H1 (cell line): Measurements from ENCODE around the gene MAP4K1. TPM values are rescaled to one million over a fixed set of nuclear protein-coding genes. Genes with fewer than 3 reads are reported as not detected.
"Not testable (repeated sequence)": the region's sequence is repeated elsewhere in the genome, so short reads cannot be mapped to it uniquely, and the experiment has no call there.

Experiments
- CTCF ChIA-PET: fragments of 300-600 bp; sonication (Branson Sonifier 250); formaldehyde crosslinking; loops from one replicate; lab custom pipeline; 2021; ENCODE audit not compliant: partially characterized antibody; lab: Charles Lee
- POLR2A ChIA-PET: fragments of 300-600 bp; sonication (Branson Sonifier 250); formaldehyde crosslinking; loops from one replicate; lab custom pipeline; 2021; ENCODE audit warnings: inconsistent platforms; ENCODE audit not compliant: partially characterized antibody; lab: Charles Lee
- DNase-seq, 2 experiments: peaks; one replicate each; pipeline versions ENCODE4 v3.0.0 to v3.0.0-alpha.2; 2010 to 2022; ENCODE audit warnings: low spot score in 2 of 2, low read depth in 1 of 2, mixed read lengths in 1 of 2
- FAIRE-seq: peaks from 2 replicates; lab custom pipeline; 2011; peaks lifted over from hg19 to GRCh38; lab: Jason Lieb, UNC
- H2AFZ ChIP-seq: 2 replicates; pipeline ENCODE4 v1.8.1; 2012; ENCODE audit warnings: low read length, inconsistent platforms
- H2AK5ac ChIP-seq: 2 replicates; pipeline ENCODE4 v1.6.1; 2013; ENCODE audit warnings: low read depth, low read length
- H2BK120ac ChIP-seq: replicated peaks from 2 replicates; pipeline ENCODE3; 2013; ENCODE audit warnings: low read depth, low read length, inconsistent platforms
- H2BK12ac ChIP-seq: 2 replicates; pipeline ENCODE4 v1.6.1; 2013; ENCODE audit warnings: low read depth, low read length
- H2BK15ac ChIP-seq: 2 replicates; pipeline ENCODE4 v1.6.1; 2013; ENCODE audit warnings: low read length
- H2BK20ac ChIP-seq: 2 replicates; pipeline ENCODE4 v1.6.1; 2013; ENCODE audit warnings: low read length
- H2BK5ac ChIP-seq: 2 replicates; pipeline ENCODE4 v1.6.1; 2013; ENCODE audit warnings: low read depth, low read length
- H3K14ac ChIP-seq: 2 replicates; pipeline ENCODE4 v1.6.1; 2013; ENCODE audit warnings: inconsistent platforms; ENCODE audit not compliant: insufficient read length
- H3K18ac ChIP-seq: 2 replicates; pipeline ENCODE4 v1.6.1; 2013; ENCODE audit warnings: low read length; ENCODE audit errors: extremely low read depth
- H3K23ac ChIP-seq: 2 replicates; pipeline ENCODE4 v1.6.1; 2013; ENCODE audit warnings: inconsistent platforms; ENCODE audit not compliant: insufficient read length
- H3K23me2 ChIP-seq: 2 replicates; pipeline ENCODE4 v1.6.1; 2013; ENCODE audit warnings: low read depth, low read length
- H3K27ac ChIP-seq: 2 replicates; pipeline ENCODE4 v1.6.1; 2011; ENCODE audit warnings: low read depth, low read length, inconsistent platforms
- H3K27me3 ChIP-seq, 4 experiments: replicated peaks in 1 of 4; 1 replicate in 1 of 4; 2 replicates in 3 of 4; pipeline versions ENCODE4 v1.6.1 to v1.8.1; 2011 to 2013; ENCODE audit warnings: low read length in 3 of 4, mild to moderate bottlenecking in 3 of 4, inconsistent platforms in 2 of 4, mixed read lengths in 2 of 4, moderate library complexity in 1 of 4; ENCODE audit not compliant: control insufficient read depth in 3 of 4, insufficient read depth in 3 of 4; ENCODE audit errors: extremely low read depth in 1 of 4
- H3K36me3 ChIP-seq, 4 experiments: 2 replicates each; pipeline versions ENCODE4 v1.6.1 to v1.8.1; 2011 to 2013; ENCODE audit warnings: mild to moderate bottlenecking in 4 of 4, low read length in 3 of 4, moderate library complexity in 2 of 4, control low read depth in 1 of 4, inconsistent platforms in 1 of 4; ENCODE audit not compliant: insufficient read depth in 4 of 4, control insufficient read depth in 2 of 4
- H3K4ac ChIP-seq: replicated peaks from 2 replicates; pipeline ENCODE3; 2013; ENCODE audit warnings: low read length, low read depth, mixed read lengths, inconsistent platforms; ENCODE audit not compliant: insufficient read length
- H3K4me1 ChIP-seq, 4 experiments: replicated peaks in 1 of 4; 1 replicate in 1 of 4; 2 replicates in 3 of 4; pipeline versions ENCODE4 v1.6.1 to v1.8.1; 2011 to 2013; ENCODE audit warnings: low read length in 3 of 4, inconsistent platforms in 2 of 4, mixed read lengths in 1 of 4; ENCODE audit not compliant: insufficient read depth in 4 of 4, control insufficient read depth in 3 of 4
- H3K4me2 ChIP-seq, 2 experiments: 2 replicates each; pipeline versions ENCODE4 v1.6.1 to v1.8.1; 2011 to 2013; ENCODE audit warnings: low read depth in 2 of 2, low read length in 2 of 2, control low read depth in 1 of 2, inconsistent platforms in 1 of 2, mild to moderate bottlenecking in 1 of 2; ENCODE audit not compliant: insufficient read depth in 1 of 2
- H3K4me3 ChIP-seq, 4 experiments: fragments of 200-600, 300-600 bp in 1 of 4; sonication (generic), shearing (Covaris generic), sonication (Bioruptor Twin) in 1 of 4; 2 replicates each; pipeline versions ENCODE4 v1.5.1 to v1.8.1; 2011 to 2016; ENCODE audit warnings: low read length in 4 of 4, low read depth in 3 of 4, control low read depth in 2 of 4, inconsistent platforms in 2 of 4, mild to moderate bottlenecking in 2 of 4, mixed read lengths in 1 of 4, moderate library complexity in 1 of 4; ENCODE audit not compliant: insufficient read depth in 2 of 4; ENCODE audit errors: extremely low read depth in 1 of 4
- H3K56ac ChIP-seq: replicated peaks from 2 replicates; pipeline ENCODE3; 2013; ENCODE audit warnings: low read depth, mild to moderate bottlenecking, mixed read lengths, low read length, inconsistent platforms; ENCODE audit not compliant: insufficient read length
- H3K79me1 ChIP-seq: 2 replicates; pipeline ENCODE4 v1.6.1; 2013; ENCODE audit warnings: low read depth, low read length, control low read depth
- H3K79me2 ChIP-seq, 2 experiments: 2 replicates each; pipeline versions ENCODE4 v1.6.1 to v1.8.1; 2012 to 2013; ENCODE audit warnings: low read length in 2 of 2, mild to moderate bottlenecking in 2 of 2, inconsistent platforms in 1 of 2; ENCODE audit not compliant: insufficient read depth in 2 of 2, control insufficient read depth in 1 of 2
- H3K9ac ChIP-seq, 4 experiments: replicated peaks in 1 of 4; 1 replicate in 1 of 4; 2 replicates in 3 of 4; pipeline versions ENCODE4 v1.6.1 to v1.8.1; 2011 to 2013; ENCODE audit warnings: low read depth in 3 of 4, low read length in 3 of 4, control low read depth in 2 of 4, mild to moderate bottlenecking in 2 of 4, moderate library complexity in 2 of 4, inconsistent platforms in 1 of 4; ENCODE audit errors: extremely low read depth in 1 of 4
- H3K9me3 ChIP-seq, 2 experiments: 2 replicates each; pipeline versions ENCODE4 v1.6.1 to v1.8.1; 2012 to 2013; ENCODE audit warnings: mild to moderate bottlenecking in 2 of 2, moderate library complexity in 2 of 2, control low read depth in 1 of 2, inconsistent platforms in 1 of 2, low read depth in 1 of 2, low read length in 1 of 2, mixed read lengths in 1 of 2; ENCODE audit not compliant: insufficient read depth in 2 of 2
- H4K20me1 ChIP-seq, 2 experiments: replicated peaks in 1 of 2; 2 replicates each; pipeline versions ENCODE3 to v1.8.1; 2011 to 2013; ENCODE audit warnings: inconsistent platforms in 2 of 2, low read length in 2 of 2, mild to moderate bottlenecking in 1 of 2; ENCODE audit not compliant: insufficient read depth in 2 of 2, control insufficient read depth in 1 of 2
- H4K5ac ChIP-seq: 2 replicates; pipeline ENCODE4 v1.6.1; 2013; ENCODE audit warnings: low read length, low read depth, mixed read lengths, inconsistent platforms; ENCODE audit not compliant: insufficient read length
- H4K8ac ChIP-seq: 2 replicates; pipeline ENCODE4 v1.8.0; 2013; ENCODE audit warnings: mild to moderate bottlenecking, moderate library complexity, low read length, inconsistent platforms; ENCODE audit not compliant: insufficient read depth; ENCODE audit errors: extremely low read depth
- H4K91ac ChIP-seq: replicated peaks from 2 replicates; pipeline ENCODE3; 2013; ENCODE audit warnings: low read length, mixed read lengths, inconsistent platforms; ENCODE audit not compliant: insufficient read length
- BRCA1 ChIP-seq: IDR thresholded peaks from 2 replicates; pipeline ENCODE4 v1.6.1; 2012; ENCODE audit warnings: low read depth, low read length, improper control_type of control experiment
- CEBPB ChIP-seq: IDR thresholded peaks from 2 replicates; pipeline ENCODE4 v1.6.1; 2012; ENCODE audit warnings: low read depth, low read length
- HDAC6 ChIP-seq: IDR thresholded peaks from one replicate; pipeline ENCODE4 v1.7.1; 2012; ENCODE audit warnings: low read depth, mild to moderate bottlenecking, inconsistent platforms, low read length, moderate library complexity
- RFX5 ChIP-seq: IDR thresholded peaks from 2 replicates; pipeline ENCODE4 v1.6.1; 2011; ENCODE audit warnings: low read depth, low read length, improper control_type of control experiment, borderline replicate concordance
- SUZ12 ChIP-seq: fragments of 200-600 bp; sonication (generic); IDR thresholded peaks from 2 replicates; pipeline ENCODE4 v1.6.1; 2012; ENCODE audit warnings: mild to moderate bottlenecking, inconsistent platforms, low read length, moderate library complexity, mixed read lengths
- ZNF274 ChIP-seq: IDR thresholded peaks from 2 replicates; pipeline ENCODE4 v1.7.0; 2012; ENCODE audit warnings: low read length, borderline replicate concordance; ENCODE audit errors: extremely low read depth
- WGBS, 2 experiments: shearing (Covaris generic) in 1 of 2; methylation state at CpG; one replicate each; pipeline versions ENCODE4 v1.1.6 to v1.1.7; 2013 to 2015; ENCODE audit warnings: low lambda C conversion rate in 2 of 2, mixed read lengths in 2 of 2, inconsistent platforms in 1 of 2, low coverage in 1 of 2, missing lambda C conversion rate in 1 of 2; ENCODE audit not compliant: insufficient replicate concordance in 2 of 2, insufficient coverage in 1 of 2, insufficient read length in 1 of 2; ENCODE audit errors: extremely low coverage in 1 of 2, missing lambda C conversion rate in 1 of 2; 5-methylcytosine and 5-hydroxymethylcytosine counted together
- polyA plus RNA-seq, 7 experiments: library from polyadenylated mRNA; depleted of rRNA in 3 of 7; stranded (reverse) in 5 of 7; unstranded in 2 of 7; fragments of >200 nt in 5 of 7; fragments of 200-250 nt in 2 of 7; gene quantifications; 1 replicate in 5 of 7; 2 replicates in 1 of 7; 4 replicates in 1 of 7; pipeline versions ENCODE4 v1.2.1 to v1.2.3, GENCODE V29; 2011 to 2013; ENCODE audit warnings: missing spikeins in 2 of 7, mixed read lengths in 2 of 7
- total RNA-seq: library from RNA; stranded (reverse); fragmentation: NEBNext Ultra II Directional; extraction: Animal tissue kit (Norgen Biotek cat#: 25700); gene quantifications from 2 replicates; pipeline ENCODE4 v1.2.1, GENCODE V29; 2021

MAP4K1 gene
- total and polyA plus RNA-seq, 2 of the 8 experiments (the other 6 are each of a cell fraction or from before 2014, with no cell fraction given) = 9.0 to 10.4 TPM

DNA sequence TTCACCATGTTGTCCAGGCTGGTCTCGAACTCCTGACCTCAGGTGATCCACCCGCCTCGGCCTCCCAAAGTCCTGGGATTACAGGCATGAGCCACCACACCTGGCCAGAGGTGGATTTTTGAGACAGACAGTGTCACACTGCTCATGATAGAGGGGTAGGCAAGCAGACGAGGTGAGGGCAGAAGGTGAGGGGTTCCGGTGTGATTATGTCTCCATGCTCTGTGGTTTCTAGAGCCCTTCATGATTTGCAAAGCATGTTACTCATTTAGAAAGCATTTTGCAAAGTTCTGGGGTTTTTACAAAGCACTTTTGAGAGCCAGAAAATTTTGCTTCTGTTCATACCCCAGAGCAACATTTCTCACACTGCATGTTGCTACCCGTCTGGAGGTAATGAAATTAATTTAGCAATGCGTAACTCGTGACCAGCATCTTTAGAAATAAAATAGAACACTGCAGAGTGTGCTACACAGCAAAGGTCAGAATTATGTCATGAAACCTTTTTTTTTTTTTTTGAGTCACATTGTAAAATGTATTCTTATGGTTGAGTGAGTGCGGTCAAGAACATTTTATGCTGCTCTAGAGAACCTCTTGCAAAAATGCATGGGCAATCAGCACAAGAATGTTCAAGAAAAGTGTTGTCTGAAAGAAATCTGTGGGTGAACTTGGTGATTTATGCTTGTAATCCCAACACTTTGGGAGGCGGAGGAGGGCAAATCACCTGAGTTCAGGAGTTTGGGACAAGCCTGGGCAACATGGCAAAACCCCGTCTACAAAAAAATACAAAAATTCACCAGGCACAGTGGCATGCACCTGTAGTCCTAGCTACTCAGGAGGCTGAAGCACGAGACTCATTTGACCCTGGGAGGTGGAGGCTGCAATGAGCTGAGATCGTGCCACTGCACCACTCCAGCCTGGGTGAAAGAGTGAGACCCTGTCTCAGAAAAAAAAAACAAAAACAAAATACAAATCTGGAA, 58.0 kb downstream of the MAP4K1 start (continued):
- TF ChIP-seq SUZ12 (no peak), CEBPB (no peak), ZNF274 (no peak), HDAC6 (no peak), RFX5 (no peak), BRCA1 (no peak)

DNA sequence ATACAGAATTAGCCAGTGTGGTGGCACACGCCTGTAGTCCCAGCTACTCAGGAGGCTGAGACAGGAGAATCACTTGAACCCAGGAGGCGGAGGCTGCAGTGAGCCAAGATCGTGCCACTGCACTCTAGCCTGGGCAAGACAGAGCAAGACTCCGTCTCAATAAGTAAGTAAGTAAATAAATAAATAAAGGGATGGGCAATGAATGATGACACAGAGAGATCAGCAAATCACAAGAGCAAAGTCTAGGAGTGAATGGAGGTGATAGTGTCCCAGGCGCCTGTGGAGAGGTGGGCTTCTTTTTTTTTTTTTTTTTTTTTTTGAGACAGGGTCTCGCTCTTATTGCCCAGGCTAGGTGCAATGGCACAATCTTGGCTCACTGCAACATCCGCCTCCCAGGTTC, 58.8 kb downstream of the MAP4K1 start:
- H2BK15ac ChIP-seq, DNase-seq, H3K79me1 ChIP-seq, CTCF ChIA-PET, H3K9me3 ChIP-seq, H3K4ac ChIP-seq, H2BK20ac ChIP-seq, H3K14ac ChIP-seq, H3K9ac ChIP-seq, H4K5ac ChIP-seq, H3K23me2 ChIP-seq, H2BK5ac ChIP-seq, H4K8ac ChIP-seq, FAIRE-seq, H3K18ac ChIP-seq, H3K4me1 ChIP-seq, H3K79me2 ChIP-seq, H3K4me3 ChIP-seq, H4K20me1 ChIP-seq, H3K27me3 ChIP-seq, POLR2A ChIA-PET, H3K27ac ChIP-seq, H2AFZ ChIP-seq, H4K91ac ChIP-seq, H3K36me3 ChIP-seq, H3K23ac ChIP-seq, H2BK12ac ChIP-seq, H3K4me2 ChIP-seq, H2BK120ac ChIP-seq, H3K56ac ChIP-seq, H2AK5ac ChIP-seq: not testable (repeated sequence)
- WGBS, 2 experiments = 94% methylated on average over 5 of the region's 7 CpGs; no CpG with 5 or more reads in 1 of the 2 experiments
